Measurements from ENCODE around the gene SF3B1.

DNA sequence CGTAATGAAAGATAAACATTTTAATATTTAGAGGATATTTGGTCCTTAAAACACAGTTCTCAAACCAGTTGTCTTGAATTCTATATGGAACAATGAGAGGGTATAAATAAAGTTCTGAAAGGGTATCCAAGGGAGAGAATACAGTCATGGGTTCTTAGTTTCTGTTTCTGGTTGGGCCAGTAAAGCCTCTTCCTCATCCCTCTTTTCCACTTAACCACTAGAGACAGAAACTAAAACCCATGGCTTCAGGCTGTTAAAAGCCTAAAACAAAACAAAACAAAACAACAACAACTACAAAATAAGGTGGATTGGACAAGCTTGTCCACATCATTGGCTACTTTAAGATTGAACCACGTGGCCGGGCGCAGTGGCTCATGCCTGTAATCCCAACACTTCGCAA, 37.3 kb upstream of the SF3B1 start:
- TF ChIP-seq, protein P1, sequence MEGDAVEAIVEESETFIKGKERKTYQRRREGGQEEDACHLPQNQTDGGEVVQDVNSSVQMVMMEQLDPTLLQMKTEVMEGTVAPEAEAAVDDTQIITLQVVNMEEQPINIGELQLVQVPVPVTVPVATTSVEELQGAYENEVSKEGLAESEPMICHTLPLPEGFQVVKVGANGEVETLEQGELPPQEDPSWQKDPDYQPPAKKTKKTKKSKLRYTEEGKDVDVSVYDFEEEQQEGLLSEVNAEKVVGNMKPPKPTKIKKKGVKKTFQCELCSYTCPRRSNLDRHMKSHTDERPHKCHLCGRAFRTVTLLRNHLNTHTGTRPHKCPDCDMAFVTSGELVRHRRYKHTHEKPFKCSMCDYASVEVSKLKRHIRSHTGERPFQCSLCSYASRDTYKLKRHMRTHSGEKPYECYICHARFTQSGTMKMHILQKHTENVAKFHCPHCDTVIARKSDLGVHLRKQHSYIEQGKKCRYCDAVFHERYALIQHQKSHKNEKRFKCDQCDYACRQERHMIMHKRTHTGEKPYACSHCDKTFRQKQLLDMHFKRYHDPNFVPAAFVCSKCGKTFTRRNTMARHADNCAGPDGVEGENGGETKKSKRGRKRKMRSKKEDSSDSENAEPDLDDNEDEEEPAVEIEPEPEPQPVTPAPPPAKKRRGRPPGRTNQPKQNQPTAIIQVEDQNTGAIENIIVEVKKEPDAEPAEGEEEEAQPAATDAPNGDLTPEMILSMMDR (IDR thresholded peaks at IDR 0.05), result no peak
- no peak for TF ChIP-seq EZH2 (IDR thresholded peaks at IDR 0.05)
- no peak for TF ChIP-seq EZH2phosphoT487 (IDR thresholded peaks at IDR 0.05)

Measured in neural progenitor cell (in vitro differentiated cells).